Esophagus muscularis mucosa (tissue), 4 donors: Measurements from ENCODE around the gene HCRT. TPM values are rescaled to one million over a fixed set of nuclear protein-coding genes. Genes with fewer than 3 reads are reported as not detected.
"Not testable (repeated sequence)": the region's sequence is repeated elsewhere in the genome, so short reads cannot be mapped to it uniquely, and the experiment has no call there.

ENCODE experiments used
- DNase-seq: peaks from one replicate; pipeline ENCODE4 v3.0.0-alpha.2; 2017; ENCODE audit errors: extremely low spot score
- H3K27ac ChIP-seq, 4 donors: fragments of 200-600 bp; sonication (generic); replicated peaks in 1 of 4; 1 replicate in 3 of 4; 2 replicates in 1 of 4; pipeline ENCODE4 v1.5.1; 2016 to 2019; ENCODE audit warnings: mild to moderate bottlenecking in 1 of 4
- H3K27me3 ChIP-seq, 4 donors: fragments of 200-600 bp; sonication (generic); one replicate each; pipeline versions ENCODE4 v1.5.1 to v1.6.0; 2016 to 2019
- H3K36me3 ChIP-seq, 4 donors: fragments of 200-600 bp; sonication (generic); one replicate each; pipeline ENCODE4 v1.5.1; 2016 to 2019
- H3K4me1 ChIP-seq, 4 donors: fragments of 200-600 bp; sonication (generic); one replicate each; pipeline ENCODE4 v1.5.1; 2016 to 2019
- H3K4me3 ChIP-seq, 4 donors: fragments of 200-600 bp; sonication (generic); 1 replicate in 2 of 4; 2 replicates in 2 of 4; pipeline ENCODE4 v1.5.1; 2016 to 2019; ENCODE audit warnings: mild to moderate bottlenecking in 4 of 4, moderate library complexity in 1 of 4
- H3K9me3 ChIP-seq, 4 donors: fragments of 200-600 bp; sonication (generic); 1 replicate in 3 of 4; 2 replicates in 1 of 4; pipeline ENCODE4 v1.5.1; 2016 to 2019
- CTCF ChIP-seq, 3 experiments: fragments of 200-600 bp in 2 of 3; fragments of 450-650 bp in 1 of 3; sonication (generic) in 2 of 3; IDR thresholded peaks; one replicate each; pipeline ENCODE4 v1.5.1; 2017 to 2019; ENCODE audit warnings: antibody characterized with exemption in 3 of 3, mild to moderate bottlenecking in 2 of 3, moderate library complexity in 1 of 3
- EP300 ChIP-seq: sonication (generic); formaldehyde crosslinking; IDR thresholded peaks from one replicate; pipeline ENCODE4 v1.6.1; 2017; ENCODE audit warnings: antibody characterized with exemption
- POLR2A ChIP-seq: fragments of 450-650 bp; IDR thresholded peaks from one replicate; pipeline ENCODE4 v1.6.1; 2017; ENCODE audit warnings: antibody characterized with exemption, moderate library complexity, mild to moderate bottlenecking, low read depth
- POLR2AphosphoS5 ChIP-seq, 2 donors: sonication (generic); formaldehyde crosslinking; IDR thresholded peaks; one replicate each; pipeline ENCODE4 v1.6.1; 2017; ENCODE audit warnings: antibody characterized with exemption in 2 of 2
- WGBS: methylation state at CpG from one replicate; pipeline ENCODE4 v1.1.5; 2018; 5-methylcytosine and 5-hydroxymethylcytosine counted together
- intact Hi-C: fragments of 100-400 bp; cut with DNase I; formaldehyde crosslinking; loops from one replicate; pipeline ENCODE4 v1.15.1; 2023
- total RNA-seq, 4 donors: library from RNA; depleted of rRNA; stranded (reverse); fragments of >200 nt; gene quantifications; one replicate each; pipeline versions ENCODE4 v1.1.0 to v1.2.1, GENCODE V29; 2016

Gene HCRT
- total RNA-seq, 4 donors from 2014 or later, result not detected

DNA sequence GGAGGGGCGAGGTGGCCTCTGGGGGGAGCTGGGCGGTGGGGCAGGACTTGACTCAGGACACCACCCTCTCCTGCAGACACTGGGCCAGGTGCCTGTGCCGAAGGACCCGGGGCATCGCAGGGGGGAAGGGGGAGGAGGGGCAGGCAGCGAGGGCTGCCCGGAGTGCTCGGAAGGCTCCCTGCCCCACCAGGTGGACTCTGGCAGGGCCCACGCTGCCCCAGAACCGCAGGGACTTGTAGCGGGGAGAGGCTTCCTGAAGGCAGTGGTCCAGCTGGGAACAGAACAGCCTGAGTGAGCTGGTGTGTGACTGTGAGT, 4.4 kb upstream of the HCRT start:
- H3K4me3 ChIP-seq, result no peak overlapping the region
- peaks cover 0 to 8% (median 0%) of the 10 kb centered on the region in 4 donors for H3K36me3 ChIP-seq
- TF ChIP-seq POLR2AphosphoS5 (IDR thresholded peaks at IDR 0.05) (no peak), CTCF (IDR thresholded peaks at IDR 0.05) (no peak), POLR2A (no peak), EP300 (no peak)
- H3K27me3 ChIP-seq, result no peaks in the 10 kb centered on the region
- no peaks in the 10 kb centered on the region for H3K9me3 ChIP-seq
- intact Hi-C loops, result no loop called here
- H3K27ac ChIP-seq, result no peak overlapping the region
- no peak for DNase-seq
- peaks cover 17 to 29% (median 24%) of the 10 kb centered on the region in 4 donors for H3K4me1 ChIP-seq
- 86% methylated on average over 4 of the region's 11 CpGs for WGBS

DNA sequence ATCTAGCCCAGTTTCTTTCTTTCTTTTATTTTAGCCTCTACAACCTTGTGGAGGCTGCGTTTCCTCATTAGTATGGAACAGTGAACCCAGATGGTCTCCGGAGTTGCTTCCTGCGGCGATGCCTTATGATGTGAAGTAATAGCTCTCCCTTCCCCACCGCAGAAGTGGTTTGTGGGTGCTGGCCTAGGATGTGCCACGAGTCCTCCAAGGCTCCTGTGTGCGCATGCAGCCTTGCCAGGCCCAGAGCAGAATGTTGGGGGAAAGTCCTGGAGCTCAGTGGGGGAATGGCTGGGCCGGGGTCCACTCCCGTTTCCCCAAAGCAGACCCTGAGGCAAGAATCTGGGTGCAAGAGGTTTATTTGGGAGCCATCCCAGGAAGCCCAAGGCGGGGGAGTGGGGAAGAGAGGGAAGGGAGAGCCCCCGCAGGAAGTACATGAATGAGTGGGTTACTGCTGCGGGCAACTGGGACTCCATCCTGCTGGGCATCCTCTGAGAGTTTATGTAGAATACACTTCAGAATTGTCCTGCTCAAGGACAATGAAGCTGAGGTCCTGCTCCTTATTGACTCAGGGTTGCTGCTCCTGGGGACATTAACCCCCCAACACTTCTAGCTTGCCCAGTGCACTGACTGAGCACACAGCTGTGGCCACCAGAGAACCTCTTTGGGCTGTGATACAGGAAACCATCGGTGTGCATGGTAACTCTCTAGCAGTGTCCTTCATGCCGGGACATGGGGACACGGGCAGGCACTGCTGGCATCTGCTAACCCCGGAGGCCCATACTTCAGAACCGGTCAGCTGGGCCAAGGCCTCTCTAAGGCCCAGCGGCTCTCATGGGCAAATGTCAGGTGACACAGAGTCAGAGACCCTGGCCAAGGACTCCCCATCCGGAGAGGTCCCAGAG, 3.7 kb upstream of the HCRT start:
- H3K4me3 ChIP-seq, result no peak overlapping the region
- no peak for DNase-seq
- TF ChIP-seq POLR2A (no peak), CTCF (IDR thresholded peaks at IDR 0.05) (no peak), POLR2AphosphoS5 (IDR thresholded peaks at IDR 0.05) (no peak), EP300 (no peak)
- H3K9me3 ChIP-seq, result no peaks in the 10 kb centered on the region
- intact Hi-C loops, result no loop called here
- peaks cover 0 to 8% (median 0%) of the 10 kb centered on the region in 4 donors for H3K36me3 ChIP-seq
- peaks cover 19 to 30% (median 26%) of the 10 kb centered on the region in 4 donors for H3K4me1 ChIP-seq
- WGBS, result 75% methylated on average over 12 of the region's 19 CpGs
- no peak overlapping the region for H3K27ac ChIP-seq
- no peaks in the 10 kb centered on the region for H3K27me3 ChIP-seq

DNA sequence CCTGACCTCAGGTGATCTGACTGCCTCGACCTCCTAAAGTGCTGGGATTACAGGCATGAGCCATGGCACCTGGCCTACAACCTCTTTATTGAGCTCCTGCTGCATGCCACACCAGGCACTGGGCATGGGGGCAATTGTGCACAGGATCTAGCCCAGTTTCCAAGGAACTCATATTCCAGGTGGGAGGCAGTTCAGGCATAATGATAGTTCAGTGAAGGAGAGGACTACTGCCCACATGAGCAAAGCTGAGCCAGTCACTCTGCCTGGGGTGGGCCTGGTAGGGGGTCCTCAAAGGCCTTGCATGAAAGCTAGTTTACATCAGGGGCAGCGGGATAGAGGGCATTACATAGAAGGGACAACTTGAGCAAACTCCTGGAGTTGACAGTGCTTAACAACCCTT, 2.6 kb upstream of the HCRT start:
- intact Hi-C loops, result no loop called here
- H3K27me3 ChIP-seq, result no peaks in the 10 kb centered on the region
- H3K4me3 ChIP-seq, result no peak overlapping the region
- DNase-seq, result no peak
- peaks cover 0 to 8% (median 0%) of the 10 kb centered on the region in 4 donors for H3K36me3 ChIP-seq
- no peaks in the 10 kb centered on the region for H3K9me3 ChIP-seq
- TF ChIP-seq CTCF (IDR thresholded peaks at IDR 0.05) (no peak), POLR2A (no peak), EP300 (no peak), POLR2AphosphoS5 (IDR thresholded peaks at IDR 0.05) (no peak)
- WGBS, result 83% methylated on average over 2 of the region's 2 CpGs
- peaks cover 21 to 30% (median 26%) of the 10 kb centered on the region in 4 donors for H3K4me1 ChIP-seq
- no peak overlapping the region for H3K27ac ChIP-seq

DNA sequence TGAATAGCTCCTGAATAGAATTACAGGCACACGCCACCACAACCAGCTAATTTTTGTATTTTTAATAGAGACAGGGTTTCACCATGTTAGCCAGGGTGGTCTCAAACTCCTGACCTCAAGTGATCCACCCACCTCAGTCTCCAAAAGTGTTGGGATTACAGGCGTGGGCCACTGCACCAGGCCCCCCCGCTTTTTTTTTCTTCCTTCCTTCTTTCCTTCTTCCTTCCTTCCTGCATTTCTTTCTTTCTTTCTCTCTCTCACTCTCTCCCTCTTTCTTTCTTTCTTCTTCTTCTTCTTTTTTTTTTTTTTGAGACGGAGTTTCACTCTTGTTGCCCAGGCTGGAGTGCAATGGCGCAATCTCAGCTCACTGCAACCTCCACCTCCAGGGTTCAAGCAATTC, 939 bp upstream of the HCRT start:
- Histone ChIP-seq H3K27me3 (peaks cover 0 to 15% (median 6%) of the 10 kb centered on the region in 4 donors), H3K4me1 (peaks cover 21 to 29% (median 25%) of the 10 kb centered on the region in 4 donors)
- 83% methylated on average over 5 of the region's 5 CpGs for WGBS
- DNase-seq, H3K9me3 ChIP-seq, intact Hi-C loops, H3K27ac ChIP-seq, H3K4me3 ChIP-seq, H3K36me3 ChIP-seq: not testable (repeated sequence)

DNA sequence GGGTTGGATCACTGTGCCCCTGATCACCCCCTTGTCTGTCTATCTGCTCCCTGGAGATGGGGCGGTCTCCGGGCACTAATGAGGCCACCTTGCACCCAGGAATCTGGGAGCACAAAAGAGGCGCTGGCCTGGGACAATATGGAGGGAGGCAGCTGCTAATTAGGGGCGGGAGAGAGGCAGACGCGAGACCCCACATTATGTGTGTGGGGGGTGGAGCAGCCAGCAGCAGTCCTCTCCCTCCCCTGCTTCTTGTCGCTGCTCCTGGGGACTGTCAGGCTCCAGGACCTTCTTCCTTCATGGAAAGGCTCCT, 324 bp upstream of the HCRT start:
- intact Hi-C loops, result no loop called here
- no peaks in the 10 kb centered on the region for H3K9me3 ChIP-seq
- peaks cover 0 to 8% (median 0%) of the 10 kb centered on the region in 4 donors for H3K36me3 ChIP-seq
- no peak overlapping the region for H3K4me3 ChIP-seq
- no peak for TF ChIP-seq EP300
- TF ChIP-seq POLR2A, result no peak
- no peak for TF ChIP-seq POLR2AphosphoS5 (IDR thresholded peaks at IDR 0.05)
- TF ChIP-seq CTCF (IDR thresholded peaks at IDR 0.05), result no peak
- WGBS, result 53% methylated on average over 4 of the region's 7 CpGs
- H3K4me1 ChIP-seq, result peaks cover 28 to 35% (median 31%) of the 10 kb centered on the region in 4 donors
- DNase-seq, result no peak
- no peak overlapping the region for H3K27ac ChIP-seq
- peaks cover 0 to 21% (median 12%) of the 10 kb centered on the region in 4 donors for H3K27me3 ChIP-seq
